Measurements from ENCODE around the gene GLI1.
"Not testable (repeated sequence)": the region's sequence is repeated elsewhere in the genome, so short reads cannot be mapped to it uniquely, and the experiment has no call there.

GLI1 gene

DNA sequence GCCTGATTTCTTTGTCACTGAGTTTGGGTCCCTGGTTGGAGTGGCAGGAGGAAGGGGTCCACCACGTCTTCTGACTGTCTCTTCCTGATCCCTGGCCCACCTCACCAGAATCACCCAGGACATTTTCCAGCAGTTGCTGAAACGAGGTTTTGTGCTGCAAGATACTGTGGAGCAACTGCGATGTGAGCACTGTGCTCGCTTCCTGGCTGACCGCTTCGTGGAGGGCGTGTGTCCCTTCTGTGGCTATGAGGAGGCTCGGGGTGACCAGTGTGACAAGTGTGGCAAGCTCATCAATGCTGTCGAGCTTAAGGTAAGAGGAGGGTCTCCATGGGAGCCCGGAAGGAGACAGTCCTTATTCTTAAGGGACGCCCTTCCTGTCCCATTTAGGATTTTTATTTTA is 40.6 kb downstream of the GLI1 start:
- DNase-seq, result no peak

- DNase-seq, result not testable (repeated sequence)
These were observed 42.9 kb downstream of the GLI1 start for GRCh38 chr12:57502311-57502969.

GRCh38 chr12:57506541-57506940 is 47.0 kb downstream of the GLI1 start:
- DNase-seq, result not testable (repeated sequence)

DNA sequence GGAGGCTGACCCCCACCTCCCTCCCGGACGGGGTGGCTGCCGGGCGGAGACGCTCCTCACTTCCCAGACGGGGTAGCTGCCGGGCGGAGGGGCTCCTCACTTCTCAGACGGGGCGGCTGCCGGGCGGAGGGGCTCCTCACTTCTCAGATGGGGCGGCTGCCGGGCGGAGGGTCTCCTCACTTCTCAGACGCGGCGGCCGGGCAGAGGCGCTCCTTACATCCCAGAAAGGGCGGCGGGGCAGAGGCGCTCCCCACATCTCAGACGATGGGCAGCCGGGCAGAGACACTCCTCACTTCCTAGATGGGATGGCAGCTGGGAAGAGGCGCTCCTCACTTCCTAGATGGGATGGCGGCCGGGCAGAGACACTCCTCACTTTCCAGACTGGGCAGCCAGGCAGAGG is 48.2 kb downstream of the GLI1 start:
- DNase-seq, result not testable (repeated sequence)

DNA sequence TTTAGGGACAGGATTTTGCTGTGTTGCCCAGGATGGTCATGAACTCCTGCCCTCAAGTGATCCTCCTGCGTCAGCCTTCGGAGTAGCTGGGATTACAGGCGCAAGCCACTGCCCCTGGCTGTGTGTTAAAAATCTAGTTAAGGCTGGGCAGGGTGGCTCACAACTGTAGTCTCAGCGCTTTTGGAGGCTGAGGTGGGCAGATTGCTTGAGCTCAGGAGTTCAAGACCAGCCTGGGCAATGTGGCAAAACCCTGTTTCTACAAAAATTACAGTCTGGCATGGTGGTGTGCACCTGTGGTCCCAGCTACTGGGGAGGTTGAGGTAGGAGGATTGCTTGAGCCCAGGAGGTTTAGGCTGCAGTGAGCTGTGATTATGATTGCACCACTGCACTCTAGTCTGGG is 51.6 kb downstream of the GLI1 start:
- DNase-seq, result no peak

DNA sequence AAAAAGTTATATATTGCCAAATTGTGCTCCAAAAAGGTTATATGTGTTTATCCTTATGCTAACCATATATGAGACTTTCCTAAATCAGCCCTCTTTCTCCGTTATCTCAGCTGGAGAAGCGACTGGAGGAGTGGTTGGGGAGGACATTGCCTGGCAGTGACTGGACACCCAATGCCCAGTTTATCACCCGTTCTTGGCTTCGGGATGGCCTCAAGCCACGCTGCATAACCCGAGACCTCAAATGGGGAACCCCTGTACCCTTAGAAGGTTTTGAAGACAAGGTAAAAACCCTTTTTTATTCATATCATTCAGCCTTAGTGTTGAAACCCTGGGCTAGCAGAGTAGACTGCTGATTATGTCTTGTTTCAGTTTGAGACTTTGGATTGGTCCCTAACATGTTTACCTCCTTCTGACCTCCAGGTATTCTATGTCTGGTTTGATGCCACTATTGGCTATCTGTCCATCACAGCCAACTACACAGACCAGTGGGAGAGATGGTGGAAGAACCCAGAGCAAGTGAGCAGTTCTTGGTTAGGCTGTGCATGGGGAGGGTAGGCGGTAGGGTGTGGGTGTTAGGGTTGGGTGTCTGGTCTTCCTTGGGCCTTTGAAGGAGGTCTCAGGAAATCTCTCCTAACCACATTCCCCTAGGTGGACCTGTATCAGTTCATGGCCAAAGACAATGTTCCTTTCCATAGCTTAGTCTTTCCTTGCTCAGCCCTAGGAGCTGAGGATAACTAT is 52.2 kb downstream of the GLI1 start:
- no peak for DNase-seq

GRCh38 chr12:57512665-57513064 is 53.1 kb downstream of the GLI1 start:
- no peak for DNase-seq

- DNase-seq, result no peak
These were observed 53.7 kb downstream of the GLI1 start for GRCh38 chr12:57513266-57513665.

GRCh38 chr12:57513677-57514076 is 54.1 kb downstream of the GLI1 start:
- DNase-seq, result not testable (repeated sequence)

DNA sequence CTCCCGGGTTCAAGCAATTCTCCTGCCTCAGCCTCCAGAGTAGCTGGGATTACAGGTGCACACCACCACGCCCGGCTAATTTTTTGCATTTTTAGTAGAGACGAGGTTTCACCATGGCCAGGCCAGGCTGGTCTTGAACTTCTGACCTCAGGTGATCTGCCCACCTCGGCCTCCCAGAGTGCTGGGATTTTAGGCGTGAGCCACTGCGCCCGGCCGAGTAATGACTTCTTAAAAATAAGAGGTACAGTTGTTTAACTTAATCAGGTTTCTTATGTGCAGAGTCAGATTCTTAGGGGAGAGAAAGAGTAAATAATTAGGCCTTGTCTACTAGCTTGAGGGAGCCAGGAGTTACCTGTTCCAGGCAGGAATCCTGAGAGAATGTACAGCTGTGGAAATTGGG is 54.7 kb downstream of the GLI1 start:
- DNase-seq, result not testable (repeated sequence)

DNA sequence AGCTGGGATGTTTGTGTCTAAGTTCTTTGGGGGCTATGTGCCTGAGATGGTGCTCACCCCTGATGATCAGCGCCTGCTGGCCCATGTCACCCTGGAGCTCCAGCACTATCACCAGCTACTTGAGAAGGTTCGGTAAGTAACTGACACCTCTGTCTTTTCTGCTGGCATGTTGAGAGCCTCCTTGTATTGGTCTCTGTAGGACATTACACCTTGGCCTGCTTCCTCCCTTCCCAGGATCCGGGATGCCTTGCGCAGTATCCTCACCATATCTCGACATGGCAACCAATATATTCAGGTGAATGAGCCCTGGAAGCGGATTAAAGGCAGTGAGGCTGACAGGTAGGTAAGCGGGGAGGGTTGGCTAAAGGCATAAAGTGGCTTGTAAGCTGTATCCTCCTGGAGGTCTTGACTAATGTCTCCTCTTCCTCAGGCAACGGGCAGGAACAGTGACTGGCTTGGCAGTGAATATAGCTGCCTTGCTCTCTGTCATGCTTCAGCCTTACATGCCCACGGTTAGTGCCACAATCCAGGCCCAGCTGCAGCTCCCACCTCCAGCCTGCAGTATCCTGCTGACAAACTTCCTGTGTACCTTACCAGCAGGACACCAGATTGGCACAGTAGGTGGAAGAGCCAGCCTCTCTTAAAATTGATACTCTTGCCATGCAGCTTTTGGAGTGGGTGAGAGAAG is 55.3 kb downstream of the GLI1 start:
- DNase-seq, result peak; percentile 57

DNA sequence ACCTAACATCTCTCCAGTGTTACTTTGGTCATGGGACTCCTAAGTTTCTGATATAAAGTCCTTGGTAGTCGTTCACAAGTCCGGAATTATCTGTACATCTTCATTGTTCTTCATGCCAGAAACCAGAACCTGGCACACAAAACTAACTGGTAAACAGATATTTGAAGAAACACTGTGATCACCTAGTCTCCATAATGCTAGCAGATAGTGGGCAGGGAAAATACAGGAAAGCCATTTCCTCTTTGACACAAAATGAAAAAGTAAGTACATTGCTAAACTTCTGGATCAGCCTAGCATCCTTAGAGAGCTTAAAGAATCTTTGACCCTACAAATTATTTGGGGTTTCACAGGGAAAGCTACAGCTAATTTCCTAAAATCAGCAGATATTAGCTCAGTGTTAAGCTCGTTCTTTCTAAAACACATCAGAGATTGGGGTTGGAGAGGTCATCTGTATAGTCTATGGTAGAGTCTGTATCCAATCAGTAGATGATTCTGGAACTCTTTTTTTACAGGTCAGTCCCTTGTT is 55.9 kb downstream of the GLI1 start:
- DNase-seq, result no peak

- no peak for DNase-seq
These were observed 56.5 kb downstream of the GLI1 start for GRCh38 chr12:57515934-57516541.

DNA sequence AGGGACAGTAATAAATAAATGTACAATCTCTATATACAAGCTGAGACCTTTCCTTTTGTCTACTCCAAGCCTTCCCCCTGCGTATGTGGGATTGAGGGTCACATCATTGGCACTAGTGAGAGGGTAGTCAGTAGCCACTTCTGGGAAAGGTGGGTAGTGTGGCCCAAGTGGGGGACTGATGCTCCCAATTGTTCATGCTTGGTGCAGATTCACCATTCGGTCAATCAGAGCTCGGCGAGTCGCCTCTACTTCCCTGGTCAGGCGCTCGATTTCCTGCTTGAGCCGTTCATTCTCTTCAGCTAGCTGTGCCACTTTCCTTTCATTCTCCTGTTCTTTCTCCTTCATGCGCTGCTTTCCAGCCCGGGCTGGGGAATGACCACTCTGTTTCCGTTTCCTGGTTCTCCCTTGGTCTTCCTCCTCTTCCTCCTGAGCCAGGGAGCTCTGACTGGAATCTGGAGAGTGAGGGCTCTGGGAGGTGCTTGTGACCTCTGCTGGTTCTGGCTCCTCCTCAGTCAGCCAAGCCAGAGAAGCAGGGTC is 57.1 kb downstream of the GLI1 start:
- no peak for DNase-seq

DNA sequence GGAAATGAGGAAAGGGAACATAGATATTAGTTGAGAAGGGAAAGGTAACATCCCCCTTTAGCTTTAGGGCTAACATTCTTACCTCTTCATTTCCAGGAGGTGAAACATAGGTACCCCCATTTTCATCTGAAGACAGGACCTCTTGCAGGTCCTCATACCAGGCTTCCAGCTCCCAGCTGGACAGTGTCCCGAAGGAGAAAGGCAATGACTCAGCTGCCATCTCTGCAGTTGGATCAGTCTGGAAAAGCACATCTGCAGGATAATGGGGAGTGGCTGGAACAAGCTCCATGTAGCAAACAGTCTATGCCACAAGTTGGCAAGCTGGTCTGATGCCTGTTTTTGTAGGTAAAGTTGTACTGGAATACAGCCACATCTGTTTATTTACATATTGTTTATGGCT is 57.6 kb downstream of the GLI1 start:
- DNase-seq, result no peak

GRCh38 chr12:57517718-57518117 is 58.1 kb downstream of the GLI1 start:
- not testable (repeated sequence) for DNase-seq

GRCh38 chr12:57518176-57518919 is 58.8 kb downstream of the GLI1 start:
- no peak for DNase-seq

GRCh38 chr12:57518920-57519795 is 59.6 kb downstream of the GLI1 start:
- no peak for DNase-seq

GRCh38 chr12:57519796-57520052 is 60.1 kb downstream of the GLI1 start:
- no peak for DNase-seq

DNA sequence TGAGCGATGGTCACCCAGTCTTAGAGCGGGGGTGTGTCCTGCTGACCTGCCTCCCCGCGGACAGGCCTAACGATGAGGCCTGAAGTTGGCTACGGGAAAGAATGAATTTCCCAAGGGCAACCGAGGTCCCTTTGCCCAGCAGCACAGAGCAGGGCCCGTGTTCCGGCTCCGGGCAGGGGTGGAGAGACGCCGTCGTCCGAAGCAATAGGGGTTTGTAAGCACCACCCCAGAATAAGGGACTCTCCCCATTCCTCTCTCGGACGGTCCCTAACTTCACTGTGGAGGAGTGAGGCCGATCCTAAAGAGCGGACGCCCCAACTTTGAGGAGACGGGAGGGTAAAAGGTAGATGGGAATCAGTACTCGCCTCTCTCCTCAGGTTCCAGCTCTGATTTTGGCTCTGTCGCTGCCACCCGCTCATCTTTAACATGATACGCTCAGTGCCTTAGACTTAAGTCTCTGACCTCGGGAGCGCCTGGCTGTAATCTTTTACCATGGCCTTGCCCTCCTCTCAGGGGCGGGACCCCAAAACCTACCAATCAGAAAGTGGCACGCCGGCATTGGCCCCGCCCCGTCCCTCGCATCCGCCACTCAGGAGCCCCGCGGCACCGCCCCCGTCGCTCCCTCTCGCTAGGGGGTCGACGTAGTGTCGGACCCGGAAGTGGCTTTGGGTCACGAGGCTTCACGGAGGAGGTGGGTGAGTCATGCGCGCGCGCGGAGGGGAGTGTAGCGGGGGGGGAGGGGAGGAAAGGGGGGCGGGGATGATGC is 60.7 kb downstream of the GLI1 start, which contains the start of gene DDIT3:
Gene DDIT3, minus strand, starts transcription at position 462 of the 766 bp plus-strand sequence. CDS start 3,108 bp downstream, outside the sequence.
- DNase-seq, result peak; percentile 86

All from NCI-H2081 treated with DMSO at 0.1 percent for 48 hours (cell line).